C4-2B (cell line): ENCODE data around the gene ELN.

Experiments
- CTCF ChIP-seq: fragments of 450-650 bp; conservative IDR thresholded peaks from 2 replicates; pipeline ENCODE4 v1.5.1; 2017; ENCODE audit warnings: mild to moderate bottlenecking
- ZFX ChIP-seq: fragments of 450-650 bp; IDR thresholded peaks from 2 replicates; pipeline ENCODE4 v1.6.1; 2017

- no peak for TF ChIP-seq ZFX
- no peak for TF ChIP-seq CTCF
These were observed 1.5 kb upstream of the ELN start for GRCh38 chr7:74026406-74026902.
